ENCODE data around the gene ALG1L2.
"Not testable (repeated sequence)": the region's sequence is repeated elsewhere in the genome, so short reads cannot be mapped to it uniquely, and the experiment has no call there.

ALG1L2 gene

GRCh38 chr3:130081351-130081881 is at the start of gene ALG1L2:
TSS of gene ALG1L2 (plus strand) at chr3:130081831. CDS start at chr3:130082017, 186 bp downstream.
- no peak for TF ChIP-seq CTCF (IDR thresholded peaks at IDR 0.05; ENCODE audit: extremely low read depth, missing control alignments)
- no peak for DNase-seq (ENCODE audit: low spot score)

GRCh38 chr3:130037126-130037815 is 44.4 kb upstream of the ALG1L2 start:
- not testable (repeated sequence) for DNase-seq (ENCODE audit: low spot score)

GRCh38 chr3:130042736-130043135 is 38.9 kb upstream of the ALG1L2 start:
- not testable (repeated sequence) for DNase-seq (ENCODE audit: low spot score)

- not testable (repeated sequence) for DNase-seq (ENCODE audit: low spot score)
These were observed 38.0 kb upstream of the ALG1L2 start for GRCh38 chr3:130043658-130044057.

- no peak for TF ChIP-seq CTCF (IDR thresholded peaks at IDR 0.05; ENCODE audit: extremely low read depth, missing control alignments)
These were observed 37.3 kb upstream of the ALG1L2 start for GRCh38 chr3:130044370-130044769.

GRCh38 chr3:130048726-130049125 is 32.9 kb upstream of the ALG1L2 start:
- TF ChIP-seq CTCF (IDR thresholded peaks at IDR 0.05; ENCODE audit: extremely low read depth, missing control alignments): no peak
- DNase-seq (ENCODE audit: low spot score): no peak

More at GRCh38 chr3:130044370-130044769, 37.3 kb upstream of the ALG1L2 start:
- no peak for DNase-seq (ENCODE audit: low spot score)

- DNase-seq (ENCODE audit: low spot score): not testable (repeated sequence)
These were observed 29.3 kb upstream of the ALG1L2 start for GRCh38 chr3:130052366-130052765.

GRCh38 chr3:130052965-130053364 is 28.7 kb upstream of the ALG1L2 start:
- DNase-seq (ENCODE audit: low spot score): not testable (repeated sequence)

- DNase-seq (ENCODE audit: low spot score): not testable (repeated sequence)
These were observed 23.9 kb upstream of the ALG1L2 start for GRCh38 chr3:130057536-130058266.

GRCh38 chr3:130058267-130058657 is 23.4 kb upstream of the ALG1L2 start:
- DNase-seq (ENCODE audit: low spot score): not testable (repeated sequence)

GRCh38 chr3:130058716-130059115 is 22.9 kb upstream of the ALG1L2 start:
- not testable (repeated sequence) for DNase-seq (ENCODE audit: low spot score)

GRCh38 chr3:130059162-130059561 is 22.5 kb upstream of the ALG1L2 start:
- DNase-seq (ENCODE audit: low spot score): not testable (repeated sequence)

Measured in GM20000 (cell line).